ENCODE results near the gene KRTAP24-1. TPM values are rescaled to one million over a fixed set of nuclear protein-coding genes. Genes with fewer than 3 reads are reported as not detected.

KRTAP24-1 gene
- total and polyA plus RNA-seq, 2 experiments from 2014 or later: not detected

DNA sequence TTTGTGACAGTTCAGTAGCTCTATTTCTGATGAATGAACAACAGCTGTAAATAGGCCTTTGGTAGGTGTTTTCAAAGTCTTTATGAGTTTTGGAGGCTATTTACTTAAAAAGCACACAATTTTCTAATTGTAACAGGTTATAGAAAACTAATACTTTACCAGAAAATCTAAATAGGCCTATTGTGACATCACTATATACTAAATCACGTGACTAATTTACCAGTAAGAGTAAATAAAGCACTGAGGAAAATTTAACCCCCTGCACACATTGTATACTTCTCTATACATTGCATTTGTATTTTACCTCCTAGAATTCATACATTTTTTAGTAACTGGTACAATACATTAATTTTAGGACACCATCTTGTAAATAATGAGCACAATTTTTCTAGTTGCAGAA, 22.4 kb upstream of the KRTAP24-1 start:
- Histone ChIP-seq H3K9me3 (ENCODE audit: low read depth) (peaks cover 4% of the 10 kb centered on the region), H2AFZ (no peak overlapping the region), H3K79me2 (no peaks in the 10 kb centered on the region), H3K4me3 (no peak overlapping the region), H3K4me2 (no peak overlapping the region), H3K9me2 (replicated peaks; ENCODE audit: insufficient read depth) (no peaks in the 10 kb centered on the region), H3K27me3 (no peaks in the 10 kb centered on the region), H3K36me3 (replicated peaks; ENCODE audit: insufficient read depth, low read depth) (no peaks in the 10 kb centered on the region), H3K4me1 (ENCODE audit: insufficient read depth) (no peaks in the 10 kb centered on the region), H3K27ac (no peak overlapping the region), H4K20me1 (ENCODE audit: insufficient read depth, poor library complexity, severe bottlenecking) (no peaks in the 10 kb centered on the region)
- DNase-seq (ENCODE audit: low spot score): no peak
- TF ChIP-seq EZH2phosphoT487 (IDR thresholded peaks at IDR 0.05; ENCODE audit: low read depth, severe bottlenecking, unreplicated experiment) (no peak), EZH2 (IDR thresholded peaks at IDR 0.05; ENCODE audit: borderline replicate concordance) (no peak)
- TF ChIP-seq, protein P1, sequence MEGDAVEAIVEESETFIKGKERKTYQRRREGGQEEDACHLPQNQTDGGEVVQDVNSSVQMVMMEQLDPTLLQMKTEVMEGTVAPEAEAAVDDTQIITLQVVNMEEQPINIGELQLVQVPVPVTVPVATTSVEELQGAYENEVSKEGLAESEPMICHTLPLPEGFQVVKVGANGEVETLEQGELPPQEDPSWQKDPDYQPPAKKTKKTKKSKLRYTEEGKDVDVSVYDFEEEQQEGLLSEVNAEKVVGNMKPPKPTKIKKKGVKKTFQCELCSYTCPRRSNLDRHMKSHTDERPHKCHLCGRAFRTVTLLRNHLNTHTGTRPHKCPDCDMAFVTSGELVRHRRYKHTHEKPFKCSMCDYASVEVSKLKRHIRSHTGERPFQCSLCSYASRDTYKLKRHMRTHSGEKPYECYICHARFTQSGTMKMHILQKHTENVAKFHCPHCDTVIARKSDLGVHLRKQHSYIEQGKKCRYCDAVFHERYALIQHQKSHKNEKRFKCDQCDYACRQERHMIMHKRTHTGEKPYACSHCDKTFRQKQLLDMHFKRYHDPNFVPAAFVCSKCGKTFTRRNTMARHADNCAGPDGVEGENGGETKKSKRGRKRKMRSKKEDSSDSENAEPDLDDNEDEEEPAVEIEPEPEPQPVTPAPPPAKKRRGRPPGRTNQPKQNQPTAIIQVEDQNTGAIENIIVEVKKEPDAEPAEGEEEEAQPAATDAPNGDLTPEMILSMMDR (IDR thresholded peaks at IDR 0.05; ENCODE audit: poor library complexity): no peak
- 61% methylated on average over 1 of the region's 1 CpG for WGBS (ENCODE audit: low lambda C conversion rate, missing lambda C conversion rate)

DNA sequence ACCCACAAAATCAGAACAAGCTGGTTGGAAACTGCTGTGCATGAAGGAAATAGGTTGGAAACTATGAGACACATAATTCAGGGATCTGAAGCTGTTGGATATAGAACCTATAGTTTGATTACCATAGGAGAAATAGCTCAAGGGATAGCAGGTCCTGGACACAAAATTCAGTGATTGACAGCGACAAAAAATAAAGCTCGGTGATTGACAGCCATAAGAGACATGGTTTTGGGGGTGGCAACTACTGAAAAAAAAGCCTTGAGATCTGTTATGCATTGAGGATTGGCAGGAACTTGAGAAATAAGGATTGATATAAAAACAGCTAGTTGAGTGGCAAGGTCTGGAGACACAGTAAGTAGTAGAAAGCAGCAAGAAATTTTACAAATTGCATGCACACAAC, 6.5 kb upstream of the KRTAP24-1 start, which contains the start of gene KRTAP25-1:
TSS of gene KRTAP25-1 (minus strand) at position 300 of the 400 bp plus-strand sequence. CDS start at position 276, 24 bp downstream.
- Histone ChIP-seq H3K9me3 (ENCODE audit: low read depth) (no peaks in the 10 kb centered on the region), H3K4me2 (no peak within 1 kb of the TSS), H3K36me3 (replicated peaks; ENCODE audit: insufficient read depth, low read depth) (no peaks in the 10 kb centered on the region), H4K20me1 (ENCODE audit: insufficient read depth, poor library complexity, severe bottlenecking) (no peaks in the 10 kb centered on the region), H2AFZ (no peak within 1 kb of the TSS), H3K27me3 (no peaks in the 10 kb centered on the region), H3K4me3 (no peak within 1 kb of the TSS), H3K9me2 (replicated peaks; ENCODE audit: insufficient read depth) (no peaks in the 10 kb centered on the region), H3K4me1 (ENCODE audit: insufficient read depth) (no peaks in the 10 kb centered on the region), H3K27ac (no peak within 1 kb of the TSS), H3K79me2 (no peaks in the 10 kb centered on the region)
- no peak for DNase-seq (ENCODE audit: low spot score)
- TF ChIP-seq EZH2 (IDR thresholded peaks at IDR 0.05; ENCODE audit: borderline replicate concordance) (no peak), EZH2phosphoT487 (IDR thresholded peaks at IDR 0.05; ENCODE audit: low read depth, severe bottlenecking, unreplicated experiment) (no peak)
- TF ChIP-seq, protein P1 (IDR thresholded peaks at IDR 0.05; ENCODE audit: poor library complexity): no peak
- 98% methylated on average over 2 of the region's 2 CpGs for WGBS (ENCODE audit: low lambda C conversion rate, missing lambda C conversion rate)

DNA sequence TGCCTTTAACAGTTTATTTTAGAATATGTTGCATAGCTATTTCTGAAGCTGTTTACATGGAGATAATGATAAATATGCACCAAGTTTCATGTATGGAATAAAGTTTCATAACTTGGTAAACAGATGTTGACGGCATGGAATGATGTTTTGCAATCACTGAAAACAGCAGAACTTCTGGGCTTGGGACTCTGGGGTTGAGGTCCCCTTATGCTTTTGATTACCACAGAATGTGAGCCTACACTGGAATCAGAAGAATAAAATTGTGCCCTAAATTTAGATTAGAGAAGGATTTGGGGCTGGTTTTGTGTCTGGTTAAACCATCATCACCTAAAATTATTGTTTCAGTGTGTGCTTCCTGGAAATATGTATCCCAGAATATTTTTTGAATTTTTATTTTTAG, 11.1 kb downstream of the KRTAP24-1 start:
- no peaks in the 10 kb centered on the region for H4K20me1 ChIP-seq (ENCODE audit: insufficient read depth, poor library complexity, severe bottlenecking)

More for the DNA sequence above, 11.1 kb downstream of the KRTAP24-1 start:
- no peaks in the 10 kb centered on the region for H3K79me2 ChIP-seq
- H3K36me3 ChIP-seq (replicated peaks; ENCODE audit: insufficient read depth, low read depth): no peaks in the 10 kb centered on the region
- H3K9me2 ChIP-seq (replicated peaks; ENCODE audit: insufficient read depth): no peaks in the 10 kb centered on the region
- 93% methylated on average over 1 of the region's 1 CpG for WGBS (ENCODE audit: low lambda C conversion rate, missing lambda C conversion rate)
- no peak overlapping the region for H3K4me2 ChIP-seq
- H3K4me1 ChIP-seq (ENCODE audit: insufficient read depth): peaks cover 8% of the 10 kb centered on the region
- no peak for DNase-seq (ENCODE audit: low spot score)
- H3K4me3 ChIP-seq: no peak overlapping the region
- H2AFZ ChIP-seq: no peak overlapping the region
- H3K27ac ChIP-seq: peak overlapping the region; percentile 41
- TF ChIP-seq EZH2 (IDR thresholded peaks at IDR 0.05; ENCODE audit: borderline replicate concordance) (no peak), EZH2phosphoT487 (IDR thresholded peaks at IDR 0.05; ENCODE audit: low read depth, severe bottlenecking, unreplicated experiment) (no peak)
- TF ChIP-seq, protein P1 (IDR thresholded peaks at IDR 0.05; ENCODE audit: poor library complexity): no peak
- no peaks in the 10 kb centered on the region for H3K27me3 ChIP-seq
- H3K9me3 ChIP-seq (ENCODE audit: low read depth): no peaks in the 10 kb centered on the region

All from hepatocyte (in vitro differentiated cells).